ENCODE results near the gene ZBTB33. TPM values are rescaled to one million over a fixed set of nuclear protein-coding genes. Genes with fewer than 3 reads are reported as not detected.

Gene ZBTB33
- total and polyA plus RNA-seq, 4 donors, result 6.1 to 18.1 (median 11.5) TPM

DNA sequence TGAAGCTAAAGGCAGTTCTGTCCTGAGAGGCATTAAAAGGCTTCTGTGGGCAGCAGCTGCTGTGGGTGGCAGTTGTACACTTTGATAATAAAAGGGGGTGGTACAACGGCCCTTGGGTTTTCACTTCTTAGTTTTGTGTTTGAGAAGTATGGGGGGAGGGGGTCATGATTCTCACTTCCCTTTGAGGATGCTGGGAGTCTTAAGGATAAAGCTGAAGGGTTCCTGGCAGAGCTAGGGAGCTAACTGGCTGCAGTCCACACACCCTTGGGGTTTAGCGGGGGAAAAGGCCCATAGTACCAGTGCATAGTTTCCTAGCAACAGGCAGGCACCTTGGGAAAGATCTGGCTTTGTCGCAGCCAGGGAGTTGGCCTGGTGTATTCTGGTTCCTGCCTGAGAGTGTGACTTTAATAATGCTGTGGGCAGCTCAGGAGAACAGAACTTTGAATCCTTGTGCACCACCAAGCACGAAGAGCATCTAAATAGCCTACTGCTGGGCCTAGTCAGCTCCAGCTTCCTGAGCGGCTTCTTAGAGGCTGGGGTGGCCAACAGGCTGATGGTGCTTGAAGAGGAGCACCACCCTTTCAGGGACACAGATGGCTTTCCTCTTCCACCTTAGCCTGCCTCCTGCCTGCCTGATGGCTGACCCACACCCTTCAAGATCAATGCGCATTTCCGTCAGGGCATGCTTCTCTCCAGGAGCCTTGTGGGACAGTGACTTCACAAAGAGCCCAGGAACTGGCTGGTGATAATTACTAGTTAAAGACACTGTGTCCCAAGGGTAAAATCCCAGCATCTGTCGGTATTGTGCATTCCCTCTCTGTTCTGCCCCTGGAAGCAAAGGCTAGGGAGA, 12.5 kb downstream of the ZBTB33 start (continued):
- no peak for TF ChIP-seq FOXA1 (IDR thresholded peaks at IDR 0.05)

GRCh38 chrX:120264341-120264740, 13.7 kb downstream of the ZBTB33 start:
- Histone ChIP-seq H3K27ac (ENCODE audit: low read depth in 1 of 2, low read length in 2 of 2) (no peak overlapping the region), H3K4me1 (ENCODE audit: control insufficient read depth in 4 of 4, insufficient read depth in 4 of 4, low read length in 3 of 4) (no peaks in the 10 kb centered on the region)

DNA sequence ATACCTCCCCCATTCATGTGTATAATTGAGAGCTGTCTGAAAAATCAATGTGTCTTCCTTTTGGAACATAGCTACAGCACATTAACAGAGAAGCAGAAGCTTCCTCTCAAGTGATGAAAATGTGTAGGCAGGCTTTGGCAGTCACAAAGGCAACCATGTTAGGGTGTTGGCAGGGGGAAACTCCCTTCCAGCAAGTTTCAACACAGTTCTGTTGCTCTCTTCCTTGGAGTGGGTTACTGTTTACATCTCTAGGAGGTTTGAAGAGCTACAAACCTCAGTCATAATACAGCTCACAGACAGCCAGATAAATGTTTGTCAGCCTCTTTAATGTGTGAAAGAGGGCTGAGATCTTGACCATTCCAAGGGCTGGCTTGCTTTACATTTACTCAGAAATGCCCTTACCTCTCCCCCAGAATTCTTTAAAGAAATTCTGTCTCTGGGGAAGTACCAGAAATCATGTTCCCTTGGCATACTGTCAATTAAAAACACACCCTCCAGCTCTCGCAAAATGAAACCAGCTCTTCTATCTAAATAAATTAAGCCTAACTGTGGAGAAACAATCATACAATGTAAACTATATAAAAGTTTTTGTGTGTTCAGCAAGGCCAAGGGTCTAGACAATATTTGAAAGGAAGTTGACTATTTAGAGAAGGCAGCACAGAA, 18.9 kb downstream of the ZBTB33 start:
- DNase-seq (ENCODE audit: low spot score), result no peak
- Histone ChIP-seq H3K9me3 (ENCODE audit: control insufficient read depth in 4 of 4, low read length in 3 of 4) (no peaks in the 10 kb centered on the region), H3K4me1 (ENCODE audit: control insufficient read depth in 4 of 4, insufficient read depth in 4 of 4, low read length in 3 of 4) (peaks cover 4 to 12% (median 8%) of the 10 kb centered on the region in 4 donors), H3K36me3 (ENCODE audit: control insufficient read depth in 4 of 4, insufficient read depth in 3 of 4, low read depth in 1 of 4, low read length in 3 of 4) (no peaks in the 10 kb centered on the region), H3K4me3 (ENCODE audit: low read depth in 1 of 3, low read length in 3 of 3) (no peak overlapping the region), H3K27me3 (ENCODE audit: control insufficient read depth in 4 of 4, insufficient read depth in 4 of 4, low read length in 3 of 4) (no peaks in the 10 kb centered on the region), H3K27ac (ENCODE audit: low read depth in 1 of 2, low read length in 2 of 2) (no peak overlapping the region), H3K9ac (ENCODE audit: low read depth in 1 of 2, low read length in 2 of 2) (no peak overlapping the region)
- WGBS, result 13% methylated on average over 1 of the region's 1 CpG
- no peak for TF ChIP-seq NR2F2 (IDR thresholded peaks at IDR 0.05)
- no peak for TF ChIP-seq EGR1 (IDR thresholded peaks at IDR 0.05; ENCODE audit: low read depth in 2 of 2)
- TF ChIP-seq, protein P1, sequence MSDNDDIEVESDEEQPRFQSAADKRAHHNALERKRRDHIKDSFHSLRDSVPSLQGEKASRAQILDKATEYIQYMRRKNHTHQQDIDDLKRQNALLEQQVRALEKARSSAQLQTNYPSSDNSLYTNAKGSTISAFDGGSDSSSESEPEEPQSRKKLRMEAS (IDR thresholded peaks at IDR 0.05), result no peak
- no peak for TF ChIP-seq HNF4G (IDR thresholded peaks at IDR 0.05)
- no peak for TF ChIP-seq HNF4A (conservative IDR thresholded peaks at IDR 0.05)
- TF ChIP-seq YY1 (IDR thresholded peaks at IDR 0.05), result no peak
- TF ChIP-seq, protein P2, sequence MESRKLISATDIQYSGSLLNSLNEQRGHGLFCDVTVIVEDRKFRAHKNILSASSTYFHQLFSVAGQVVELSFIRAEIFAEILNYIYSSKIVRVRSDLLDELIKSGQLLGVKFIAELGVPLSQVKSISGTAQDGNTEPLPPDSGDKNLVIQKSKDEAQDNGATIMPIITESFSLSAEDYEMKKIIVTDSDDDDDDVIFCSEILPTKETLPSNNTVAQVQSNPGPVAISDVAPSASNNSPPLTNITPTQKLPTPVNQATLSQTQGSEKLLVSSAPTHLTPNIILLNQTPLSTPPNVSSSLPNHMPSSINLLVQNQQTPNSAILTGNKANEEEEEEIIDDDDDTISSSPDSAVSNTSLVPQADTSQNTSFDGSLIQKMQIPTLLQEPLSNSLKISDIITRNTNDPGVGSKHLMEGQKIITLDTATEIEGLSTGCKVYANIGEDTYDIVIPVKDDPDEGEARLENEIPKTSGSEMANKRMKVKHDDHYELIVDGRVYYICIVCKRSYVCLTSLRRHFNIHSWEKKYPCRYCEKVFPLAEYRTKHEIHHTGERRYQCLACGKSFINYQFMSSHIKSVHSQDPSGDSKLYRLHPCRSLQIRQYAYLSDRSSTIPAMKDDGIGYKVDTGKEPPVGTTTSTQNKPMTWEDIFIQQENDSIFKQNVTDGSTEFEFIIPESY (IDR thresholded peaks at IDR 0.05), result no peak
- TF ChIP-seq GABPA (IDR thresholded peaks at IDR 0.05 in 1 of 2, conservative IDR thresholded peaks at IDR 0.05 in 1 of 2), result no peak
- no peak for TF ChIP-seq FOXA1 (IDR thresholded peaks at IDR 0.05)
- TF ChIP-seq, protein P3, sequence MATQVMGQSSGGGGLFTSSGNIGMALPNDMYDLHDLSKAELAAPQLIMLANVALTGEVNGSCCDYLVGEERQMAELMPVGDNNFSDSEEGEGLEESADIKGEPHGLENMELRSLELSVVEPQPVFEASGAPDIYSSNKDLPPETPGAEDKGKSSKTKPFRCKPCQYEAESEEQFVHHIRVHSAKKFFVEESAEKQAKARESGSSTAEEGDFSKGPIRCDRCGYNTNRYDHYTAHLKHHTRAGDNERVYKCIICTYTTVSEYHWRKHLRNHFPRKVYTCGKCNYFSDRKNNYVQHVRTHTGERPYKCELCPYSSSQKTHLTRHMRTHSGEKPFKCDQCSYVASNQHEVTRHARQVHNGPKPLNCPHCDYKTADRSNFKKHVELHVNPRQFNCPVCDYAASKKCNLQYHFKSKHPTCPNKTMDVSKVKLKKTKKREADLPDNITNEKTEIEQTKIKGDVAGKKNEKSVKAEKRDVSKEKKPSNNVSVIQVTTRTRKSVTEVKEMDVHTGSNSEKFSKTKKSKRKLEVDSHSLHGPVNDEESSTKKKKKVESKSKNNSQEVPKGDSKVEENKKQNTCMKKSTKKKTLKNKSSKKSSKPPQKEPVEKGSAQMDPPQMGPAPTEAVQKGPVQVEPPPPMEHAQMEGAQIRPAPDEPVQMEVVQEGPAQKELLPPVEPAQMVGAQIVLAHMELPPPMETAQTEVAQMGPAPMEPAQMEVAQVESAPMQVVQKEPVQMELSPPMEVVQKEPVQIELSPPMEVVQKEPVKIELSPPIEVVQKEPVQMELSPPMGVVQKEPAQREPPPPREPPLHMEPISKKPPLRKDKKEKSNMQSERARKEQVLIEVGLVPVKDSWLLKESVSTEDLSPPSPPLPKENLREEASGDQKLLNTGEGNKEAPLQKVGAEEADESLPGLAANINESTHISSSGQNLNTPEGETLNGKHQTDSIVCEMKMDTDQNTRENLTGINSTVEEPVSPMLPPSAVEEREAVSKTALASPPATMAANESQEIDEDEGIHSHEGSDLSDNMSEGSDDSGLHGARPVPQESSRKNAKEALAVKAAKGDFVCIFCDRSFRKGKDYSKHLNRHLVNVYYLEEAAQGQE (IDR thresholded peaks at IDR 0.05), result no peak
- no peak for TF ChIP-seq RXRA (IDR thresholded peaks at IDR 0.05)
- TF ChIP-seq JUND (IDR thresholded peaks at IDR 0.05), result no peak

More at GRCh38 chrX:120264341-120264740, 13.7 kb downstream of the ZBTB33 start:
- no peaks in the 10 kb centered on the region for H3K36me3 ChIP-seq (ENCODE audit: control insufficient read depth in 4 of 4, insufficient read depth in 3 of 4, low read depth in 1 of 4, low read length in 3 of 4)
- H3K4me3 ChIP-seq (ENCODE audit: low read depth in 1 of 3, low read length in 3 of 3), result no peak overlapping the region
- no peak overlapping the region for H3K9ac ChIP-seq (ENCODE audit: low read depth in 1 of 2, low read length in 2 of 2)
- no peak for DNase-seq (ENCODE audit: low spot score)
- no peaks in the 10 kb centered on the region for H3K9me3 ChIP-seq (ENCODE audit: control insufficient read depth in 4 of 4, low read length in 3 of 4)
- TF ChIP-seq YY1 (IDR thresholded peaks at IDR 0.05) (no peak), CTCF (IDR thresholded peaks at IDR 0.05; ENCODE audit: low read depth, low read length, missing input control) (no peak), HNF4A (conservative IDR thresholded peaks at IDR 0.05) (no peak), GABPA (IDR thresholded peaks at IDR 0.05 in 1 of 2, conservative IDR thresholded peaks at IDR 0.05 in 1 of 2) (no peak), SP1 (IDR thresholded peaks at IDR 0.05) (no peak), ATF3 (IDR thresholded peaks at IDR 0.05) (no peak), RAD21 (IDR thresholded peaks at IDR 0.05) (no peak)
- H3K27me3 ChIP-seq (ENCODE audit: control insufficient read depth in 4 of 4, insufficient read depth in 4 of 4, low read length in 3 of 4), result no peaks in the 10 kb centered on the region
